ENCODE data around the gene TCEAL8.

Gene TCEAL8

DNA sequence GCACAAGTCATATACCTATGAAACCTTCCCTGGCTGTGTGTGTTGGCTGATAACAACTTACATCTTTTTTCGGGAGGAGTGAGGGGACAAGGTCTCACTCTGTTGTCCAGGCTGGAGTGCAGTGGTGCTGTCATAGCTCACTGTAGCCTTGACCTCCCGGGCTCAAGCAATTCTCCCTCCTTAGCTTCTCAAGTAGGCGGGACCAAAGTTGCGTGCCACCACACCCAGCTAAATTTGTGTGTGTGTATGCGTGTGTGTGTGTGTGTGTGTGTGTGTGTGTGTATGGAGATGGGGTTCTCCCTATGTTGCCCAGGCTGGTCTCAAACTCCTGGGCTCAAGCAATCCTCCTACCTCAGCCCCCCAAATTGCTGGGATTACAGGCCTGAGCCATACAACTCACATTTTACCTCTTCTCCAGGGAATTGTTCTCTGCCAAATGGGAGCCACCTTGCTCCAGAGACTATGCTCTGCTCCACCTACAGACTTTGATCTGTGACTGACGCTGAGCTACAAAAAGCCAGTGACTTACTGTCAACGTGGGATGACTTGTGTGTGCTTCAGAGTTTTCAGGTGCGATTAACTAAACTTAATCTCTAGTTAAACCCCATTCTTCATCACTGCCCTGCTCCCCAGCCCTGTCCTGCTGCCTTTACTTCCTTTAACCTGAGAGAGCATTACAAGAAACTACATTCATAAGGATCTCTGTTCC, 42.1 kb downstream of the TCEAL8 start:
- Histone ChIP-seq H3K27me3 (replicated peaks; ENCODE audit: control insufficient read depth, insufficient read depth, low read length) (no peaks in the 10 kb centered on the region), H3K4me3 (replicated peaks; ENCODE audit: low read depth, low read length) (no peak overlapping the region), H3K36me3 (ENCODE audit: control insufficient read depth, insufficient read depth, low read length) (no peaks in the 10 kb centered on the region)
- no peak for DNase-seq (ENCODE audit: extremely low read depth, insufficient read length)
- TF ChIP-seq, protein P1, sequence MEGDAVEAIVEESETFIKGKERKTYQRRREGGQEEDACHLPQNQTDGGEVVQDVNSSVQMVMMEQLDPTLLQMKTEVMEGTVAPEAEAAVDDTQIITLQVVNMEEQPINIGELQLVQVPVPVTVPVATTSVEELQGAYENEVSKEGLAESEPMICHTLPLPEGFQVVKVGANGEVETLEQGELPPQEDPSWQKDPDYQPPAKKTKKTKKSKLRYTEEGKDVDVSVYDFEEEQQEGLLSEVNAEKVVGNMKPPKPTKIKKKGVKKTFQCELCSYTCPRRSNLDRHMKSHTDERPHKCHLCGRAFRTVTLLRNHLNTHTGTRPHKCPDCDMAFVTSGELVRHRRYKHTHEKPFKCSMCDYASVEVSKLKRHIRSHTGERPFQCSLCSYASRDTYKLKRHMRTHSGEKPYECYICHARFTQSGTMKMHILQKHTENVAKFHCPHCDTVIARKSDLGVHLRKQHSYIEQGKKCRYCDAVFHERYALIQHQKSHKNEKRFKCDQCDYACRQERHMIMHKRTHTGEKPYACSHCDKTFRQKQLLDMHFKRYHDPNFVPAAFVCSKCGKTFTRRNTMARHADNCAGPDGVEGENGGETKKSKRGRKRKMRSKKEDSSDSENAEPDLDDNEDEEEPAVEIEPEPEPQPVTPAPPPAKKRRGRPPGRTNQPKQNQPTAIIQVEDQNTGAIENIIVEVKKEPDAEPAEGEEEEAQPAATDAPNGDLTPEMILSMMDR (IDR thresholded peaks at IDR 0.05; ENCODE audit: insufficient read depth, low read length, poor library complexity, severe bottlenecking): no peak

DNA sequence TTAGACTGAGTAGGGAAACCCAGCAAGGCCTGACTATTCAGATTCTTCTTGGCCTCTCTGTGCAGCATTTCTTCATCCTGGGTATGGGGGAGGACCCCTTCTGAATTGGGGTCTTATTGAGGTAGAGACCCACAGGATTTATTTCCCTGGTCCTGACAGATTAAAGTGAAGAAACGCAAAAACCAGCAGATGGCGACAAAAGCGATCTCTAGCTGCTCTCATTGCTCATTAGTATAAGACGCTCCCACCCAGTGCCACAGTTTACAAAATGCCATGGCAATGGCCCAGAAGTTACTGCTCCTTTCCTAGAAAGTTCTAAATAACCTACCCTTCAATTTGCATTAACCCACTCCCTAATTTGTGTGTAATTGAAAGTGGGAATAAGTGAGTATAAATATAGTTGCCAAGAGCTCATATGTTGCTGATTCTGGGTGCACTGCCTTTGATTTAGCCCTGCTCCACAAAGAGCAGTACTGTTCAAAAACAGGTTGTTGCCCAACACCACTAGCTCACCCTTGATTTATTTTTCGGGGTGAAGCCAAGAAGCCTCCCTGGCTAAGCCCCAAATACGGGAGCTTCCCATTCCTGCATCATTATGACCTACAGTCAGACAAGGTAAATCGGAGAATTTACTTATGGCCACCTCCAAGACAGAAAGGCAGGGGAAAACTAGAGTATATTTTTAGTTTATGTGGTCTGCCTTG, 43.8 kb downstream of the TCEAL8 start:
- H3K36me3 ChIP-seq (ENCODE audit: control insufficient read depth, insufficient read depth, low read length): no peaks in the 10 kb centered on the region
- TF ChIP-seq, protein P1 (IDR thresholded peaks at IDR 0.05; ENCODE audit: insufficient read depth, low read length, poor library complexity, severe bottlenecking): peak; percentile 62
- H3K27me3 ChIP-seq (replicated peaks; ENCODE audit: control insufficient read depth, insufficient read depth, low read length): no peaks in the 10 kb centered on the region
- no peak overlapping the region for H3K4me3 ChIP-seq (replicated peaks; ENCODE audit: low read depth, low read length)
- DNase-seq (ENCODE audit: extremely low read depth, insufficient read length): no peak

DNA sequence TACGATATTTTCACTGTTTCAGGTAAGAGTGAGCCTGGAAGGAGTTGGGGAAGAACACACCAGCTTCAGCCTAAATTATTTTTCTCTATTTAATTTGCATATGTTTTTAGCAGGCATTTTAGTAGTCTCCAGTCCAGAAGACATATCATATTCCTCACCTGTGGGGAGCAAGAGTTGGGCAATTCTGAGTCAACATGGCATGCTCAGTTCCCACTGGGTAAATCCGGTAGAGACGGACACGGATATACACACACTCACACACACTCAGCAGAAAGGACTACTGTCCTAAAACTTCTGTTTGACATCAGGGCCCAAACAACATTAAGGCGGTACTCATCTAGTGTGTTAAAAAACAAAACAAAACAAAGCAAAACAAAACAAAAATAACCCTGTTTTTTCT, 44.9 kb downstream of the TCEAL8 start:
- Histone ChIP-seq H3K27me3 (replicated peaks; ENCODE audit: control insufficient read depth, insufficient read depth, low read length) (no peaks in the 10 kb centered on the region), H3K36me3 (ENCODE audit: control insufficient read depth, insufficient read depth, low read length) (no peaks in the 10 kb centered on the region), H3K4me3 (replicated peaks; ENCODE audit: low read depth, low read length) (no peak overlapping the region)
- no peak for DNase-seq (ENCODE audit: extremely low read depth, insufficient read length)
- TF ChIP-seq, protein P1 (IDR thresholded peaks at IDR 0.05; ENCODE audit: insufficient read depth, low read length, poor library complexity, severe bottlenecking): no peak
